GM18520 (cell line): ENCODE results near the gene STXBP1.
"Not testable (repeated sequence)": the region's sequence is repeated elsewhere in the genome, so short reads cannot be mapped to it uniquely, and the experiment has no call there.

Experiments used
- ATAC-seq: cut with Tn5 transposase; IDR thresholded peaks from one replicate; pipeline ENCODE4 v1.9.1; 2021; ENCODE audit not compliant: unreplicated experiment

Gene STXBP1

DNA sequence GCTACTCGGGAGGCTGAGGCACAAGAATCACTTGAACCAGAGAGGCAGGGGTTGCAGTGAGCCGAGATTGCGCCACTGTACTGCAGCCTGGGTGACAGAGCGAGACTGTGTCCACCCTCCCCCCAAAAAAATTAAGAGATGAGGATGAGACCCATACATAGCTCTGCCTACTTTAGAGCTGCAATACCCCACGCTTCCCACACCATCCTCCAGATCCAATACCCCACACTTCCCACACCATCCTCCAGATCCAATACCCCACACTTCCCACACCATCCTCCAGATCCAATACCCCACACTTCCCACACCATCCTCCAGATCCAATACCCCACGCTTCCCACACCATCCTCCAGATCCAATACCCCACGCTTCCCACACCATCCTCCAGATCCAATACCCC, 34.9 kb upstream of the STXBP1 start:
- ATAC-seq, result not testable (repeated sequence)

- ATAC-seq, result no peak
These were observed 33.5 kb upstream of the STXBP1 start for GRCh38 chr9:127578627-127578951.

GRCh38 chr9:127578952-127579853, 32.9 kb upstream of the STXBP1 start:
- ATAC-seq, result no peak

- ATAC-seq, result no peak
These were observed 31.7 kb upstream of the STXBP1 start for GRCh38 chr9:127580366-127580765.

GRCh38 chr9:127580879-127581475, 31.1 kb upstream of the STXBP1 start:
- ATAC-seq, result no peak

DNA sequence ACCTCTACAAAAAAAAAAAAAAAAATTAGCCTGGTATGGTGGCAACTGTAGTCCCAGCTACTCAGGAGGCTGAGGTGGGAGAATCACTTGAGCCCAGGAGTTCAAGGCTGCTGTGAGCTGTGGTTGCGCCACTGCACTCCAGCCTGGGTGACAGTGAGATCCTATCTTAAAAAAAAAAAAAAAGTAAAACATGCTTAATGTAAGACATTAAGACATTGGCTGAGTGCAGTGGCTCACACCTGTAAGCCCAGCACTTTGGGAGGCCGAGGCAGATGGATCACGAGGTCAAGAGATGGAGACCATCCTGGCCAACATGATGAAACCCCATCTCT, 27.6 kb upstream of the STXBP1 start:
- ATAC-seq, result not testable (repeated sequence)

DNA sequence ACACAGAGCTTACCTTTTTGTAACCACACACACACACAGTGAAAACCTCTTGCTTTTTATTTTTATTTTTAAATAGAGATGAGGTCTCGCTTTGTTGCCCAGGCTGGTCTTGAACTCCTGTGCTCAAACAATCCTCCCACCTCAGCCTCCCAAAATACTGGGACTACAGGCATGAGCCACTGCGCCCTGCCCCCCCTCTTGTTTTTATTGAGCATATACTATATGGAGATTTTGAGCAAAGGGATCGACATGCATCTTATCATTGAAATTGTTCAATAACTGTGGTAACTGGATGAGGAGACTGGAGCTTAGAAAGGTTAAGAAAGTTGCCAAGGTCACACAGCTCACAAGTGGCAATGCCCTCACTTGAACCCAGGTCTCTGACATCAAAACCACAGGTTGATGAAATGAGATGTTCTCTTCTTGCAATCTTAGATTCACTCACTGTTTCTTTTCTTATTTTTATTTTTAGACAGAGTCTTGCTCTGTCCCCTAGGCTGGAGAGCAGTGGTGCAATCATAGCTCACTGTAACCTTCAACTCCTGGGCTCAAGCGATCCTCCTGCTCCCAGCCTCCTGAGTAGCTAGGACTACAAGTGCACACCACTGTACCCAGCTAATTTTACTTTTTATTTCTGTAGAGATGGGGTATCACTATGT, 26.8 kb upstream of the STXBP1 start:
- ATAC-seq, result no peak

DNA sequence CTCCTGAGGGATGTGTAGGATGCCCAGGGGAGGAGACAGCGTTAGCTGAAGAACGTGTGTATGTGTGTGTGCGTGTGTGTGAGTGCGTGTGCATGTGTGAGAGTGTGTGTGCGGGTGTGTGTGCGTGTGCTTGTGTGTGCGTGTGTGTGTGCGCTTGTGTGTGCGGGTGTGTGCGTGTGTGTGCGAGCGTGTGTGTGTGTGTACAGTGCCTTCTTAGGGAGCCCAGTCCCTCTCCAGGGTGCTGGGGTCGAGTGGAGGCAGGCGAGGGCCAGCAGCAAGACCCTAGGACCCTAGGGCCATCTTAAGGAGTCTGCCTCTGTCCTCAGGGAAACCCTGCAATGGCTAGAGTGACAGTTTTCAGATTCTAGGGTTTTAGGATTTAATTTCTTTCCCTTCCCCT, 26.0 kb upstream of the STXBP1 start:
- ATAC-seq, result no peak

GRCh38 chr9:127586537-127586936, 25.5 kb upstream of the STXBP1 start:
- no peak for ATAC-seq

DNA sequence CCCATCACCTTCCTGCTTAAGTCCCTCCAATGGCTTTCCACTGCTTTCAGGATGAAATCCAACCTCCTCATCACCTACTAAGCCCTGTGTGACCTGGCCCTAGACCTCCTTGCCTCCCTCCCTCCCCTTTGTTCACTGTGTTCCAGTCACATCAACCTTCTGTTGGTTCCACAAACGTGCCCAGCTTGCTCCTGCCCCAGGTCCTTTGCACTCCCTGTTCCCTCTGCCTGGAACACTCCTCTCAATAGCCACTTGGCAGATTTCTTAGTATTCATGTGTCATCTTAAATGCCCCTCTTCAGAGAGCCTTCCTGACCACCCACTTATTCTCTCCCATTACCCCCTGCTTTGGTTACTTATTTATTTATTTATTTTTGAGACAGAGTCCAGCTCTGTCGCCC, 24.1 kb upstream of the STXBP1 start:
- ATAC-seq, result no peak

DNA sequence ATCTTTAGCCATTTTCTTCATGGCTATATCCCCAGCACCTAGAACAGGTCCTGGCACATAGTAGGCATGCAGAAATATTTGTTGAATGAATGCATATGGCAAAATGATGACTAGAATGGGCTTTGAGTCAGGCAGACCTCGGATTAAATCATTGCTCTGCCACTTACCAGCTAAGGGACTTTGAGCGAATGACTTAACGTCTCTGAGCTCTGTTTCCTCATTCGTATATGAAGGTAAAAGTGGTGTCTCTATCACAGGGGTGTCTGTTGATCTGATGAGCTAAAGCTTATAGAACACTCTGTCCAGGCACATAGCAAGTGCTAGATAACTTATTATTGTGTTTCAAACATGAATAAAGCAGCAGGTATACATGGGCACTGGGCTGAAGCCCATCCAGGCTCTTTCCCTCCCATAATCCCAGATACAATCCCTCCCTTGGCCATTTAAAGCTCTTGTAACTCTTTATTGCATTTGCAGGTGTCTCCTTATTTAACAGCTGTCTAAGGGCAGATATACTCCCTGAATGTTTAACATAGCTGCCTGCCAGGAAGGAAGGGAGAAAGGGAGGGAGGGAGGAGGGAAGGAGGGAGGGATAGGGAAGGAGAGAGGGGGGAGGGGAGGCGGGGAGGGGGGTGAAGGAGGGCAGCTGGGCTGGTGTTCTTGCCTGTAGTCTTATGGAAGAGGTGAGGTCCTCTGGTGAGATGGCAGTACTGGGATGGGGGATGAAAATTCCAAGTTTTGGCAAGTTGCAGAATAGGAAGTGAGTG, 23.2 kb upstream of the STXBP1 start:
- ATAC-seq, result no peak

DNA sequence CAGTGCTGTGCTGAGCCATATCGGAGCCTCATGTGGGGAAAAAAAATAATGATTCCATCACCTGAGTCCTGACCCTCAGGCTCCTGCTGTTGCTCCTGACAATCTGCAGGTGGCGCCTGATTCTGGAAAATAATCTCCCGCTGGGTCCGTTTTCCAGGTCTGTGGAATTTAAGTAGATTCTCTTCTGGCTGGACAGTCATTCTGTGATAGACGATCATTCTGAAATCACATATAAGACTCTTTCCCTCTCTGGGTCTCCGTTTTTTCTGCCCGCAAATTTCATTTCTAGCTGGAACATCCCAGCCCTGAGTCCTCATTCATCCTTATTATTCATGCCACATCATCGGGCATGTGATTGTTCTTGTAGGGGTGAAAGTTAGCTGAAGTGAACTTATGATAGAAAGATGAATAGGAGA, 22.1 kb upstream of the STXBP1 start:
- ATAC-seq, result no peak

GRCh38 chr9:127595611-127596010, 16.5 kb upstream of the STXBP1 start:
- no peak for ATAC-seq

GRCh38 chr9:127598839-127599549, 13.1 kb upstream of the STXBP1 start:
- ATAC-seq, result no peak

- no peak for ATAC-seq
These were observed 12.6 kb upstream of the STXBP1 start for GRCh38 chr9:127599550-127599891.

DNA sequence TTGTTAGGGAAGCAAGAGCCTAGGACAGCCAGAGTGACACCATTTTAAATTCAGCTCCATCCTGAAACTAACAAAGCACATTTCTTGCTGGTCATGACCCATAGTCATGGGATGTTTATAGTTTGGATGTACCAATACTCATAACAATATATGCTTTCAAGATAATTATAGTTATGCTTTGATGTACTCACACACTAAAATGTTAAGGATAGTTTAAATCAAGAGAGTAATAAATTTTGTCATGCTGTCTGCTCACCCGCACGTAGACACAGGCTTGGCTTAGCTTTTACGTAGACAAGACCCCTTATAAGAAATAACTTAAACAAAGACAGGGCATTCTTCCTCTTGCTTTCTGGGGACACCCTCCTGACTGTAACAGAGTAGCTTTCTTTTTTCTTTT, 8.9 kb upstream of the STXBP1 start:
- no peak for ATAC-seq

DNA sequence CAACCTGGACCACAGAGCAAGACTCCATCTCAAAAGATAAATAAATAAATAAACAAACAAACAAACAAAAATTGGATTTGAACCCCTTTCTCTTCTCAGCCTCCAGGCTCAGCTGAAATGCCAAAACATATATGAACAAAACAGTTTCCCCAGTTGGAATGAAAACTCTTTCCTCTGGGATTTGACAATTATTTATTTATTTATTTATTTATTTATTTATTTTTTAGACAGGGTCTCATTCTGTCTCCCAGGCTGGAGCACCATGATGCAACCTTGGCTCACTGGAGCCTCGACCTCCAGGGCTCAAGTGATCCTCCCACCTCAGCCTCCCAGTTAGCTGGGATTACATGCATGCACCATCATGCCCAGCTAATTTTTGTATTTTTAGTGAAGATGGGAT, 6.0 kb upstream of the STXBP1 start:
- ATAC-seq, result no peak

GRCh38 chr9:127608104-127608966, 3.7 kb upstream of the STXBP1 start:
- ATAC-seq, result no peak

GRCh38 chr9:127611603-127611898, 526 bp upstream of the STXBP1 start:
- no peak for ATAC-seq

DNA sequence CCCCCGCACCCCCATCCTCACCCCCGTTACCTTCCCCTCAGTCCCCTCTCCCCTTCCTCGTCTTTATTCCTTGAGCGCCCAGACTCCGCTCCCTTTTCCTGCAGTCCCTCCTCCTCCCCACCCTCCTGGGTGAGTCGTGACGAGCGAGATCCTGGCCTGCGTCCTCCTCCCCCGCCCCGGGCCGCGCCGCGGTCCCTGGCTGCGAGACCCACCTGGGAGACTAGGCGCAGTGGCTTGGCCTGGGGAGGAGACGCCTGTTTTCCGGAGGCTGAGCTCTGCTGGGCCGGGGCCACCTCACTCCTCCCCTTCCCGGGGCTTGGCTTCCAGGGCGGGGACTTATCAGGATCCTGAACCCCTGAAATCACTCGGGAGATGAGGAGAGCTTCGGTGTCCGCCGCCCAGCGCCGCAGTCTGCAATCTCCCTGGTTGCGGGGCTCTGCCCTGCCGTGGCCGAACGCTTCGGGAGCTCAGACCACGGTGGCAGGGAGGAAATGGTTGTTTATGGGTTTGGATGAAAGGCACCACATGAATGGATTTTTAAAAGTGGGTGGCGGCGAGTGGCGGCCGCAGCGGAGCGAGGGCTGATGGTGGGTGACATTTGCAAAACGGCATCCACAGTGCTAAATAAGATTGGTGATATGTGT, 984 bp downstream of the STXBP1 start:
- ATAC-seq, result no peak
